Measurements from ENCODE around the gene SAMD9L. TPM values are rescaled to one million over a fixed set of nuclear protein-coding genes. Genes with fewer than 3 reads are reported as not detected.
A peak's percentile ranks its signal among the peaks of the same experiment; 100 is the strongest.

Gene SAMD9L
- total and polyA plus RNA-seq, 5 experiments from 2014 or later = 27.6 to 43.1 (median 29.3) TPM

GRCh38 chr7:93164766-93165165 lies 16.6 kb upstream of the SAMD9L start:
- DNase-seq = no peak
- Mint-ChIP-seq H3K9me3 (peaks cover 6 to 47% (median 23%) of the 10 kb centered on the region in 9 donors), H3K27ac (peak overlapping the region in 1 of 10 donors; percentile 43), H3K4me1 (peaks cover 0 to 8% (median 0%) of the 10 kb centered on the region in 4 donors), H3K27me3 (peaks cover 0 to 8% (median 5%) of the 10 kb centered on the region in 5 donors), H3K36me3 (peaks cover 0 to 11% (median 4%) of the 10 kb centered on the region in 3 donors), H3K4me3 (no peak overlapping the region)
- ATAC-seq = no peak
- POLR2A ChIA-PET = no interaction called here

- Mint-ChIP-seq H3K27ac (no peak overlapping the region), H3K4me3 (no peak overlapping the region), H3K4me1 (peaks cover 0 to 8% (median 0%) of the 10 kb centered on the region in 4 donors), H3K36me3 (peaks cover 0 to 5% (median 5%) of the 10 kb centered on the region in 3 donors), H3K9me3 (peaks cover 0 to 20% (median 11%) of the 10 kb centered on the region in 9 donors), H3K27me3 (peaks cover 0 to 7% (median 5%) of the 10 kb centered on the region in 5 donors)
- no peak for DNase-seq
- POLR2A ChIA-PET = no interaction called here
- ATAC-seq = no peak
These were observed 13.1 kb upstream of the SAMD9L start for GRCh38 chr7:93161181-93161762.

GRCh38 chr7:93160410-93160809 lies 12.2 kb upstream of the SAMD9L start:
- peaks cover 0 to 20% (median 11%) of the 10 kb centered on the region in 9 donors for H3K9me3 Mint-ChIP-seq
- POLR2A ChIA-PET = no interaction called here

GRCh38 chr7:93159490-93159889 lies 11.3 kb upstream of the SAMD9L start:
- H3K4me1 Mint-ChIP-seq = no peaks in the 10 kb centered on the region
- DNase-seq = no peak
- H3K9me3 Mint-ChIP-seq = peaks cover 0 to 20% (median 11%) of the 10 kb centered on the region in 9 donors
- peaks cover 0 to 5% (median 5%) of the 10 kb centered on the region in 3 donors for H3K36me3 Mint-ChIP-seq
- H3K27ac Mint-ChIP-seq = no peak overlapping the region
- peaks cover 0 to 7% (median 5%) of the 10 kb centered on the region in 5 donors for H3K27me3 Mint-ChIP-seq
- POLR2A ChIA-PET = no interaction called here
- ATAC-seq = no peak
- no peak overlapping the region for H3K4me3 Mint-ChIP-seq

More at GRCh38 chr7:93160410-93160809, 12.2 kb upstream of the SAMD9L start:
- no peak for ATAC-seq
- Mint-ChIP-seq H3K27me3 (peaks cover 0 to 7% (median 5%) of the 10 kb centered on the region in 5 donors), H3K36me3 (peaks cover 0 to 5% (median 5%) of the 10 kb centered on the region in 3 donors), H3K27ac (no peak overlapping the region), H3K4me3 (no peak overlapping the region), H3K4me1 (peaks cover 0 to 6% (median 0%) of the 10 kb centered on the region in 4 donors)
- no peak for DNase-seq

- H3K9me3 Mint-ChIP-seq = peaks cover 0 to 12% (median 7%) of the 10 kb centered on the region in 9 donors
- no peaks in the 10 kb centered on the region for H3K4me1 Mint-ChIP-seq
- H3K27ac Mint-ChIP-seq = no peak overlapping the region
- DNase-seq (no peak), ATAC-seq (no peak)
- H3K36me3 Mint-ChIP-seq = peaks cover 0 to 5% (median 3%) of the 10 kb centered on the region in 3 donors
- no peak overlapping the region for H3K4me3 Mint-ChIP-seq
- H3K27me3 Mint-ChIP-seq = peaks cover 0 to 7% (median 0%) of the 10 kb centered on the region in 5 donors
- POLR2A ChIA-PET = no interaction called here
These were observed 8.7 kb upstream of the SAMD9L start for GRCh38 chr7:93156884-93157283.

DNA sequence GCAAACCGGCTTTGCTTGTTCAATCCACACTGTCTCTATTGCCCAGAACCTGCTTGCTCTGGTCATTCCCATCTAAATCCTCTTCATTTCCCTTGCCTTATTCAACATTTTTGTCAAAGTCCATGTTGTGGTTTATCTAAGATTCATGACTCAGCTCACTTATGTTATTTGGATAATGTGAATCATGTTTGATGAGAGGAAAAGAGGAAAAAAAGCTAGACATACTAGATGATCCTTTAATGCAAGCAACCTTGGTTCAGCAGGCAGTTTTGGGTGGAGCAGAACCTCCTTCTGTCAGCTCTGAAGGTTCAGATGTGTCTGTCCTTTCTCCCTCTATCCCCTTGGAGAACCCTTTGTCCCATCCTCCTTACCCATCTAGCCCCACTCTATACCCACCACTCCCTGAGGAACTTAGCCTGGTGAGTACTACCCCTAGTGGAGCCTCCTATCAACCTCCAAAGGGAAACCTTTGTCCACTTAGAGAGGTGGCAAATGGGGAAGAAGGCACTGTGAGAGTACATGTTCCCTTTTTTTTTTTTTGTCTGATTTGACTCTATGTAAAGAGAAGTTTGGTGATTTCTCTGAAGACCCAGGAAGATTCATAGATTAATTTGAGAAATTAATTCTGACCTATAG lies 2.1 kb upstream of the SAMD9L start:
- Mint-ChIP-seq H3K27me3 (peaks cover 0 to 3% (median 0%) of the 10 kb centered on the region in 5 donors), H3K9me3 (peaks cover 0 to 6% (median 0%) of the 10 kb centered on the region in 9 donors), H3K27ac (peak overlapping the region in 4 of 10 donors; percentile 6 to 73 (median 38)), H3K36me3 (peaks cover 0 to 15% (median 9%) of the 10 kb centered on the region in 3 donors), H3K4me3 (peak overlapping the region in 1 of 10 donors; percentile 35), H3K4me1 (peaks cover 16 to 39% (median 29%) of the 10 kb centered on the region in 4 donors)
- POLR2A ChIA-PET = no interaction called here
- ATAC-seq (no peak), DNase-seq (no peak)

DNA sequence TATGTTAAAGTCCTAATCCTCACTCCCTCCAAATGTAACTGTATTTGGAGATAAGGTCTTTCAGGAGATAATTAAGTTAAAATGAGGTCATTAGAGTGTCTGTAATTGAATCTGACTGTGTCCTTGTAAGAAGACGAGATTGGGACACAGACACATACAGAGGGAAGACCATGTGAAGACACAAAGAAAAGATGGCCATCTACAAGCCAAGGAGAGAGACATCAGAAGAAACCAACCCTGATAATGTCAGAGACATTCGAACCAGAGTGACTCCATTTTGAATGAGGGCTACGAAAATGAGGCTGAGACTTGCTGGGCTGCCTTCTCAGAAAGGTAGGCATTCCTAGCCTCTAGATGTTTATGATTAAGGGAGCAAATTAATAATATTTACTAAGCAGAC lies 542 bp upstream of the SAMD9L start:
- Mint-ChIP-seq H3K36me3 (peaks cover 0 to 17% (median 16%) of the 10 kb centered on the region in 3 donors), H3K27me3 (no peaks in the 10 kb centered on the region), H3K4me1 (peaks cover 16 to 46% (median 30%) of the 10 kb centered on the region in 4 donors), H3K27ac (peak overlapping the region; percentile 74 to 98 (median 96)), H3K9me3 (peaks cover 0 to 6% (median 0%) of the 10 kb centered on the region in 9 donors), H3K4me3 (peak overlapping the region; percentile 77 to 98 (median 88))
- DNase-seq = no peak
- POLR2A ChIA-PET = no interaction called here
- ATAC-seq = no peak

- Mint-ChIP-seq H3K9me3 (peaks cover 0 to 6% (median 0%) of the 10 kb centered on the region in 9 donors), H3K4me3 (peak overlapping the region; percentile 84 to 98 (median 93)), H3K27me3 (no peaks in the 10 kb centered on the region), H3K36me3 (peaks cover 7 to 17% (median 16%) of the 10 kb centered on the region in 3 donors), H3K4me1 (peaks cover 19 to 52% (median 31%) of the 10 kb centered on the region in 4 donors), H3K27ac (peak overlapping the region; percentile 60 to 98 (median 92))
- ATAC-seq (peak; percentile 92), DNase-seq (peak in 7 of 10 donors; percentile 16 to 62 (median 35))
- POLR2A ChIA-PET = interaction anchor here (1.0 to 1.8 kb wide), 2 partner anchors 29 to 699 kb away, joined by 4 to 5 read pairs; partner anchors contain the start of genes GATAD1 and SAMD9
These were observed 822 bp downstream of the SAMD9L start for GRCh38 chr7:93147363-93147762.

DNA sequence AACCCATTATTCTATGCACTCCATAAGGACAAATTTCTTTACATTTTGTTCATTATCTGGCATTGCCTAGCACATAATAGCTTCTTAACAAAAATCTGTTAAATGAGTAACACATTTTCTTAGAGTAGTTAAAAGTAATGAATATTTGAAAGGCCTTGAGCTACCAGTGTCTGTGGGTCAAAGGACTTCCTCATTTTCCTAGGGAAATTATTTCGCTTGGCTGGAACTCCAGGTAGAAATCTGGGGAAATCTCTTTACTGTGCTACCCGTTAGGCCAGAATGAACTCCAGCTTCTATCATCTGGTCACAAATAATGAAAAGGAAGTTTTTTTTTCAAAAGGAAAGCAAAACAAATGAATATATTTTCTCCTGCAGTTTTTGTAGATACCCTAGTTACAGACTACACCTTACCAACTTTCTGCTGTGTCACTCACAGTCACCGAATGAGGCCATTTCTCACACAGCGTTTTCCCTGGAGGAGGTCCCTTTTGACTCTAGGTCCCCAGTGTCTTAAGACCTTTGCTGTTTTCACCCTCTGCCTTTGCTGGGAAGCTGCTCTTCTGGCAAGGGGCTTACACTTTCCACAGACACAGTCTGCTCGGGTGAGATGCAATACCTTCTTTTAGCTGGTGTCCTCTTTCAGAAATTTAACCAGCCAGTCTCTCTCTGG lies 1.6 kb downstream of the SAMD9L start:
- H3K36me3 Mint-ChIP-seq = peaks cover 7 to 17% (median 16%) of the 10 kb centered on the region in 3 donors
- POLR2A ChIA-PET = interaction anchor here (1.0 to 1.8 kb wide), 2 partner anchors 28 to 699 kb away, joined by 4 to 5 read pairs; partner anchors contain the start of genes GATAD1 and SAMD9
- peak overlapping the region in 9 of 10 donors; percentile 60 to 98 (median 93) for H3K27ac Mint-ChIP-seq
- no peak for DNase-seq
- peaks cover 0 to 6% (median 0%) of the 10 kb centered on the region in 9 donors for H3K9me3 Mint-ChIP-seq
- H3K27me3 Mint-ChIP-seq = no peaks in the 10 kb centered on the region
- H3K4me1 Mint-ChIP-seq = peaks cover 19 to 52% (median 31%) of the 10 kb centered on the region in 4 donors
- H3K4me3 Mint-ChIP-seq = peak overlapping the region; percentile 84 to 98 (median 93)
- ATAC-seq = no peak

GRCh38 chr7:93146036-93146435 lies 2.1 kb downstream of the SAMD9L start:
- POLR2A ChIA-PET = no interaction called here
- no peak for DNase-seq
- Mint-ChIP-seq H3K27me3 (no peaks in the 10 kb centered on the region), H3K9me3 (peaks cover 0 to 6% (median 0%) of the 10 kb centered on the region in 9 donors), H3K36me3 (peaks cover 7 to 17% (median 16%) of the 10 kb centered on the region in 3 donors), H3K4me1 (peaks cover 19 to 52% (median 31%) of the 10 kb centered on the region in 4 donors), H3K27ac (peak overlapping the region in 7 of 10 donors; percentile 4 to 97 (median 70)), H3K4me3 (peak overlapping the region; percentile 0 to 98 (median 52))
- ATAC-seq = no peak

- peaks cover 19 to 47% (median 31%) of the 10 kb centered on the region in 4 donors for H3K4me1 Mint-ChIP-seq
- no peak for DNase-seq
- peaks cover 0 to 6% (median 0%) of the 10 kb centered on the region in 9 donors for H3K9me3 Mint-ChIP-seq
- POLR2A ChIA-PET = interaction anchor here (0.6 kb wide), 1 partner anchor 554 kb away, joined by 3 read pairs; no protein-coding TSS in a partner anchor
- no peaks in the 10 kb centered on the region for H3K27me3 Mint-ChIP-seq
- no peak for ATAC-seq
- H3K27ac Mint-ChIP-seq = peak overlapping the region in 3 of 10 donors; percentile 65 to 97 (median 70)
- H3K4me3 Mint-ChIP-seq = peak overlapping the region in 4 of 10 donors; percentile 23 to 98 (median 88)
- H3K36me3 Mint-ChIP-seq = peaks cover 7 to 17% (median 16%) of the 10 kb centered on the region in 3 donors
These were observed 2.8 kb downstream of the SAMD9L start for GRCh38 chr7:93145354-93145753.

- Mint-ChIP-seq H3K27me3 (no peaks in the 10 kb centered on the region), H3K4me3 (no peak overlapping the region), H3K9me3 (peaks cover 0 to 13% (median 9%) of the 10 kb centered on the region in 9 donors), H3K36me3 (peaks cover 16 to 29% (median 24%) of the 10 kb centered on the region in 3 donors), H3K27ac (no peak overlapping the region), H3K4me1 (peaks cover 12 to 32% (median 19%) of the 10 kb centered on the region in 4 donors)
- POLR2A ChIA-PET = no interaction called here
- ATAC-seq (no peak), DNase-seq (no peak)
These were observed 6.1 kb downstream of the SAMD9L start for GRCh38 chr7:93142127-93142526.

Data from naive thymus-derived CD8-positive, alpha-beta T cell (primary cell).